Stomach smooth muscle (tissue), 2 donors: ENCODE measurements around the gene ENTPD3.

Experiments used
- H3K27ac ChIP-seq: one replicate; pipeline ENCODE4 v1.7.0; 2013; ENCODE audit warnings: mild to moderate bottlenecking, low read length, inconsistent platforms
- H3K27me3 ChIP-seq, 2 donors: one replicate each; pipeline ENCODE4 v1.7.0; 2013; ENCODE audit warnings: low read length in 2 of 2; ENCODE audit not compliant: insufficient read depth in 2 of 2, control insufficient read depth in 1 of 2
- H3K36me3 ChIP-seq, 2 donors: one replicate each; pipeline ENCODE4 v1.7.0; 2013; ENCODE audit warnings: low read length in 2 of 2; ENCODE audit not compliant: control insufficient read depth in 2 of 2, insufficient read depth in 2 of 2
- H3K4me1 ChIP-seq: one replicate; pipeline ENCODE4 v1.7.0; 2013; ENCODE audit warnings: low read length; ENCODE audit not compliant: control insufficient read depth, insufficient read depth
- H3K4me3 ChIP-seq, 2 donors: one replicate each; pipeline ENCODE4 v1.7.0; 2013; ENCODE audit warnings: low read length in 2 of 2
- H3K9ac ChIP-seq, 2 donors: one replicate each; pipeline ENCODE4 v1.7.0; 2013; ENCODE audit warnings: low read length in 2 of 2, mild to moderate bottlenecking in 1 of 2
- H3K9me3 ChIP-seq, 2 donors: one replicate each; pipeline ENCODE4 v1.7.0; 2013; ENCODE audit warnings: low read length in 2 of 2; ENCODE audit not compliant: control insufficient read depth in 2 of 2
- donor health status: healthy.
- donor health status: Pancreatic carcinoma.

The ENTPD3 gene

GRCh38 chr3:40477666-40478065 lies 90.7 kb downstream of the ENTPD3 start:
- Histone ChIP-seq H3K4me1 (peaks cover 8% of the 10 kb centered on the region), H3K36me3 (peaks cover 17 to 25% of the 10 kb centered on the region in 2 donors), H3K27ac (no peak overlapping the region), H3K4me3 (peak overlapping the region; percentile 71 to 94), H3K9me3 (no peaks in the 10 kb centered on the region), H3K9ac (peak overlapping the region; percentile 37 to 63), H3K27me3 (no peaks in the 10 kb centered on the region)
